Endothelial cell of umbilical vein (primary cell): ENCODE results near the gene POLR3GL.

Experiments
- CTCF ChIP-seq, 2 donors: IDR thresholded peaks; 1 replicate in 1 of 2; 2 replicates in 1 of 2; pipeline ENCODE4 v1.5.1; 2011; ENCODE audit warnings: low read length in 2 of 2, mild to moderate bottlenecking in 2 of 2, moderate library complexity in 2 of 2, control low read depth in 1 of 2, inconsistent platforms in 1 of 2, low read depth in 1 of 2; ENCODE audit not compliant: insufficient read depth in 1 of 2; ENCODE audit errors: extremely low read depth in 1 of 2
- EZH2 ChIP-seq: IDR thresholded peaks from 2 replicates; pipeline ENCODE4 v1.6.1; 2012; ENCODE audit warnings: borderline replicate concordance, low read depth, mild to moderate bottlenecking, moderate library complexity, low read length, inconsistent platforms; ENCODE audit not compliant: severe bottlenecking
- FOS ChIP-seq: IDR thresholded peaks from 2 replicates; pipeline ENCODE4 v1.6.1; 2011; ENCODE audit warnings: mild to moderate bottlenecking, low read length, moderate library complexity, borderline replicate concordance; ENCODE audit not compliant: insufficient read depth
- GATA2 ChIP-seq: IDR thresholded peaks from 2 replicates; pipeline ENCODE4 v1.7.0; 2011; ENCODE audit warnings: low read depth, mild to moderate bottlenecking, moderate library complexity, mixed read lengths, low read length; ENCODE audit not compliant: insufficient read length, insufficient read depth
- JUN ChIP-seq: IDR thresholded peaks from 2 replicates; pipeline ENCODE4 v1.6.1; 2011; ENCODE audit warnings: borderline replicate concordance, low read depth; ENCODE audit not compliant: insufficient read length, insufficient read depth
- MAX ChIP-seq: IDR thresholded peaks from 2 replicates; pipeline ENCODE4 v1.6.1; 2011; ENCODE audit not compliant: insufficient read depth, insufficient read length
- MYC ChIP-seq: IDR thresholded peaks from one replicate; pipeline ENCODE4 v1.6.1; 2011; ENCODE audit warnings: mild to moderate bottlenecking, low read depth, low read length
- POLR2A ChIP-seq: IDR thresholded peaks from 2 replicates; pipeline ENCODE4 v1.6.1; 2012; ENCODE audit warnings: low read depth, mild to moderate bottlenecking, control low read depth, low read length
- POLR2AphosphoS5 ChIP-seq: IDR thresholded peaks from 2 replicates; pipeline ENCODE4 v1.6.1; 2012; ENCODE audit warnings: low read depth, mild to moderate bottlenecking, control low read depth, low read length, moderate library complexity; ENCODE audit not compliant: insufficient read depth

GRCh38 chr1:145917595-145917994 lies 46.9 kb upstream of the POLR3GL start:
- TF ChIP-seq CTCF (IDR thresholded peaks at IDR 0.05; ENCODE audit: extremely low read depth in 1 of 2, insufficient read depth in 1 of 2, low read depth in 1 of 2, low read length in 2 of 2) = no peak
- no peak for TF ChIP-seq POLR2A
- TF ChIP-seq POLR2AphosphoS5 = no peak
- TF ChIP-seq JUN = no peak
- TF ChIP-seq EZH2 = no peak
- TF ChIP-seq MAX = no peak
- TF ChIP-seq FOS = no peak
- no peak for TF ChIP-seq MYC
- no peak for TF ChIP-seq GATA2
